BJ (cell line): ENCODE measurements around the gene NPC1. TPM values are rescaled to one million over a fixed set of nuclear protein-coding genes. Genes with fewer than 3 reads are reported as not detected.

Experiments used
- CTCF ChIA-PET: fragments of 350-600 bp; formaldehyde crosslinking; extraction: SDS; loops from one replicate; lab custom pipeline; 2021; ENCODE audit warnings: antibody characterized with exemption, inconsistent platforms; lab: Yijun Ruan, JAX
- POLR2A ChIA-PET: fragments of 300-600 bp; sonication (Branson Sonifier 250); formaldehyde crosslinking; extraction: SDS; loops from one replicate; lab custom pipeline; 2021; ENCODE audit warnings: antibody characterized with exemption; lab: Charles Lee
- DNase-seq: peaks from one replicate; pipeline ENCODE4 v3.0.0-alpha.2; 2011; ENCODE audit warnings: low read depth
- H3K27me3 ChIP-seq: 2 replicates; pipeline ENCODE4 v1.6.0; 2011; ENCODE audit warnings: low read length; ENCODE audit not compliant: control insufficient read depth, insufficient read depth
- H3K36me3 ChIP-seq: 2 replicates; pipeline ENCODE4 v1.5.1; 2011; ENCODE audit warnings: low read length; ENCODE audit not compliant: control insufficient read depth, insufficient read depth
- H3K4me3 ChIP-seq: 2 replicates; pipeline ENCODE4 v1.5.1; 2011; ENCODE audit warnings: low read depth, mild to moderate bottlenecking, control low read depth, low read length
- CTCF ChIP-seq: IDR thresholded peaks from 2 replicates; pipeline ENCODE4 v1.5.1; 2011; ENCODE audit warnings: low read depth, mild to moderate bottlenecking, control low read depth, inconsistent platforms, low read length, moderate library complexity; ENCODE audit not compliant: insufficient read depth
- polyA plus RNA-seq: library from polyadenylated mRNA; depleted of rRNA; stranded (reverse); fragments of >200 nt; gene quantifications from 2 replicates; pipeline ENCODE4 v1.2.3, GENCODE V29; 2011

Gene NPC1
- polyA plus RNA-seq, 1 experiment: 54.5 TPM

GRCh38 chr18:23612434-23613090 is 26.3 kb upstream of the NPC1 start:
- CTCF ChIA-PET: interaction anchor here (0.6 to 3.5 kb wide), 4 partner anchors 10 to 91 kb away, joined by 3 to 20 read pairs (median 10); no protein-coding TSS in a partner anchor
- H3K4me3 ChIP-seq: no peak overlapping the region
- POLR2A ChIA-PET: no interaction called here
- no peak for TF ChIP-seq CTCF
- H3K27me3 ChIP-seq: no peaks in the 10 kb centered on the region
- H3K36me3 ChIP-seq: no peaks in the 10 kb centered on the region
- DNase-seq: no peak

- no peak overlapping the region for H3K4me3 ChIP-seq
- CTCF ChIA-PET: interaction anchor here (0.6 to 1.3 kb wide), 2 partner anchors 21 to 482 kb away, joined by 3 to 6 read pairs; no protein-coding TSS in a partner anchor
- H3K36me3 ChIP-seq: no peaks in the 10 kb centered on the region
- POLR2A ChIA-PET: no interaction called here
- DNase-seq: no peak
- H3K27me3 ChIP-seq: no peaks in the 10 kb centered on the region
- TF ChIP-seq CTCF: no peak
Observed at GRCh38 chr18:23609390-23610023, 23.2 kb upstream of the NPC1 start.

GRCh38 chr18:23608211-23608610 is 21.9 kb upstream of the NPC1 start:
- POLR2A ChIA-PET: no interaction called here
- CTCF ChIA-PET: interaction anchor here (1.1 to 1.9 kb wide), 3 partner anchors 10 to 20 kb away, joined by 3 to 10 read pairs (median 6); no protein-coding TSS in a partner anchor
- TF ChIP-seq CTCF: no peak

GRCh38 chr18:23605941-23606340 is 19.6 kb upstream of the NPC1 start:
- no peaks in the 10 kb centered on the region for H3K36me3 ChIP-seq
- no peak overlapping the region for H3K4me3 ChIP-seq
- no peak for TF ChIP-seq CTCF
- DNase-seq: no peak
- CTCF ChIA-PET: no interaction called here
- POLR2A ChIA-PET: no interaction called here
- H3K27me3 ChIP-seq: no peaks in the 10 kb centered on the region

More at GRCh38 chr18:23608211-23608610, 21.9 kb upstream of the NPC1 start:
- no peak for DNase-seq
- no peaks in the 10 kb centered on the region for H3K27me3 ChIP-seq
- no peaks in the 10 kb centered on the region for H3K36me3 ChIP-seq
- H3K4me3 ChIP-seq: no peak overlapping the region

- H3K4me3 ChIP-seq: no peak overlapping the region
- CTCF ChIA-PET: interaction anchor here (0.6 to 3.8 kb wide), 3 partner anchors 11 to 476 kb away, joined by 3 to 14 read pairs (median 4); no protein-coding TSS in a partner anchor
- H3K36me3 ChIP-seq: no peaks in the 10 kb centered on the region
- TF ChIP-seq CTCF: no peak
- DNase-seq: no peak
- H3K27me3 ChIP-seq: no peaks in the 10 kb centered on the region
- POLR2A ChIA-PET: interaction anchor here (0.6 kb wide), 1 partner anchor 36 kb away, joined by 6 read pairs; no protein-coding TSS in a partner anchor
Observed at GRCh38 chr18:23599809-23600208, 13.5 kb upstream of the NPC1 start.
